ENCODE data around the gene ZCCHC4. TPM values are rescaled to one million over a fixed set of nuclear protein-coding genes. Genes with fewer than 3 reads are reported as not detected.

ZCCHC4 gene
- polyA plus RNA-seq, 1 of the 3 experiments (the other 2 are of a cell fraction), result 4.8 TPM

DNA sequence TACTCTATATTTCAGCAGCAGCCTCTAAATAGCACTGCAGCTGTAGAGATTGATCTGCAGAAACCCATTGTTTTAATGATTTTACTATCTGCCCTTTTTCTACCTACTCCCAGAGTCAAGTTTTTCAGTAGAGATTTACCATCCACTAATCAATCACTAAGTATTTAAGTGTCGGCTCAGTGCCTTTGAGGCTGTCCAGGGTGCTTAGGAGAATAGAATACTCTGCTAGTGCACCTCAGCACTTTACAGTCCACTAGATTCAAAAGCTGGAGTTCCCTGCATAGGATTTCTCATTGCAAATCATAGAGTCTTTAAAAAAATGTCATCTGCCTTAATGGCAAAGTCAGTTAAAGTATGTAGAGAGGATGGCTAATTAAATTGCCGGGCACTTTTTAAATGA lies 34.9 kb downstream of the ZCCHC4 start:
- no peak overlapping the region for H3K4me2 ChIP-seq
- 90% methylated on average over 2 of the region's 2 CpGs for WGBS (ENCODE audit: low lambda C conversion rate)
- no peak overlapping the region for H3K9ac ChIP-seq
- TF ChIP-seq, protein P1, sequence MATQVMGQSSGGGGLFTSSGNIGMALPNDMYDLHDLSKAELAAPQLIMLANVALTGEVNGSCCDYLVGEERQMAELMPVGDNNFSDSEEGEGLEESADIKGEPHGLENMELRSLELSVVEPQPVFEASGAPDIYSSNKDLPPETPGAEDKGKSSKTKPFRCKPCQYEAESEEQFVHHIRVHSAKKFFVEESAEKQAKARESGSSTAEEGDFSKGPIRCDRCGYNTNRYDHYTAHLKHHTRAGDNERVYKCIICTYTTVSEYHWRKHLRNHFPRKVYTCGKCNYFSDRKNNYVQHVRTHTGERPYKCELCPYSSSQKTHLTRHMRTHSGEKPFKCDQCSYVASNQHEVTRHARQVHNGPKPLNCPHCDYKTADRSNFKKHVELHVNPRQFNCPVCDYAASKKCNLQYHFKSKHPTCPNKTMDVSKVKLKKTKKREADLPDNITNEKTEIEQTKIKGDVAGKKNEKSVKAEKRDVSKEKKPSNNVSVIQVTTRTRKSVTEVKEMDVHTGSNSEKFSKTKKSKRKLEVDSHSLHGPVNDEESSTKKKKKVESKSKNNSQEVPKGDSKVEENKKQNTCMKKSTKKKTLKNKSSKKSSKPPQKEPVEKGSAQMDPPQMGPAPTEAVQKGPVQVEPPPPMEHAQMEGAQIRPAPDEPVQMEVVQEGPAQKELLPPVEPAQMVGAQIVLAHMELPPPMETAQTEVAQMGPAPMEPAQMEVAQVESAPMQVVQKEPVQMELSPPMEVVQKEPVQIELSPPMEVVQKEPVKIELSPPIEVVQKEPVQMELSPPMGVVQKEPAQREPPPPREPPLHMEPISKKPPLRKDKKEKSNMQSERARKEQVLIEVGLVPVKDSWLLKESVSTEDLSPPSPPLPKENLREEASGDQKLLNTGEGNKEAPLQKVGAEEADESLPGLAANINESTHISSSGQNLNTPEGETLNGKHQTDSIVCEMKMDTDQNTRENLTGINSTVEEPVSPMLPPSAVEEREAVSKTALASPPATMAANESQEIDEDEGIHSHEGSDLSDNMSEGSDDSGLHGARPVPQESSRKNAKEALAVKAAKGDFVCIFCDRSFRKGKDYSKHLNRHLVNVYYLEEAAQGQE (IDR thresholded peaks at IDR 0.05; ENCODE audit: low read depth, low read length), result peak; percentile 59; the same call in 1 of the 2 replicates
- no peak for TF ChIP-seq NRF1 (IDR thresholded peaks at IDR 0.05; ENCODE audit: low read depth, low read length)
- no peak for TF ChIP-seq GATA2 (CRISPR knock-in tag; IDR thresholded peaks at IDR 0.05)
- no peak for TF ChIP-seq FOSL2 (IDR thresholded peaks at IDR 0.05; ENCODE audit: borderline replicate concordance, low read depth)
- no peak for TF ChIP-seq TCF12 (IDR thresholded peaks at IDR 0.05)
- TF ChIP-seq GABPA (IDR thresholded peaks at IDR 0.05; ENCODE audit: low read depth), result no peak
- peaks cover 0 to 6% of the 10 kb centered on the region in 2 experiments; a peak in 1 of 4 replicates for H3K4me1 ChIP-seq (ENCODE audit: control insufficient read depth in 1 of 2, insufficient read depth in 2 of 2, low read depth in 1 of 2, low read length in 1 of 2)
- H3K9me3 ChIP-seq, result no peaks in the 10 kb centered on the region
- no peaks in the 10 kb centered on the region for H3K27me3 ChIP-seq (ENCODE audit: insufficient read depth)
- no peak for DNase-seq
- CTCF ChIA-PET, result interaction anchor here (0.7 to 1.4 kb wide), 2 partner anchors 20 to 871 kb away, joined by 3 to 5 read pairs; no protein-coding TSS in a partner anchor
- H2AFZ ChIP-seq (ENCODE audit: low read depth), result no peak overlapping the region
- no peaks in the 10 kb centered on the region for H3K36me3 ChIP-seq (replicated peaks in 1 of 2; ENCODE audit: control insufficient read depth in 1 of 2, insufficient read depth in 2 of 2, low read length in 1 of 2)
- H3K4me3 ChIP-seq (ENCODE audit: low read depth in 2 of 2, low read length in 1 of 2), result no peak overlapping the region
- POLR2A ChIA-PET, result no interaction called here
- no peaks in the 10 kb centered on the region for H4K20me1 ChIP-seq (ENCODE audit: insufficient read depth)
- no peak overlapping the region for H3K27ac ChIP-seq (ENCODE audit: low read depth in 2 of 2, low read length in 1 of 2)
- no peaks in the 10 kb centered on the region for H3K9me2 ChIP-seq
- no peaks in the 10 kb centered on the region for H3F3A ChIP-seq (replicated peaks; ENCODE audit: insufficient read depth)
- no peaks in the 10 kb centered on the region for H3K79me2 ChIP-seq (ENCODE audit: insufficient read depth)

DNA sequence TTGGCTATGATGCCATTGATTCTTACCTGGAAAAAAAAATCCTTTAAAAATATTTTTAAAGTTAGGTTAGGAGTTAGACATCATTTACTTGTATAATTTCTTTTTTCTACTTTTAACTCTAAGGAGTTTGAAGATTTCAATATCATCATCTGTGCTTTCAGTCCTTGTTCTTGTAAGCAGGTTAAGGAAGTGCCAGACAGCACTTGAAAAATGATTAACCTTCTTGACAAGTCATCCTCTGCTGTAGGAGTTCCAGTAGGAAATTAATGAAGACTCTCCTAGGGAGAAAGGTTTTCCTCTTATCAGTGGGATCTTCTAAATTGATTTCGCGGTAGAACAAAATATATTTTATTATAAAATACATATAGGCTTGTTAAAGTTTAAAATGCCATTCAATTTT lies 35.4 kb downstream of the ZCCHC4 start:
- ChIA-PET POLR2A (no interaction called here), CTCF (interaction anchor here (0.8 to 1.4 kb wide), 2 partner anchors 19 to 23 kb away, joined by 3 to 5 read pairs; no protein-coding TSS in a partner anchor)
- Histone ChIP-seq H3K9ac (no peak overlapping the region), H3K36me3 (replicated peaks in 1 of 2; ENCODE audit: control insufficient read depth in 1 of 2, insufficient read depth in 2 of 2, low read length in 1 of 2) (peaks cover 0 to 3% of the 10 kb centered on the region in 2 experiments), H3F3A (replicated peaks; ENCODE audit: insufficient read depth) (no peaks in the 10 kb centered on the region), H3K27ac (ENCODE audit: low read depth in 2 of 2, low read length in 1 of 2) (no peak overlapping the region), H4K20me1 (ENCODE audit: insufficient read depth) (no peaks in the 10 kb centered on the region), H3K4me2 (no peak overlapping the region), H2AFZ (ENCODE audit: low read depth) (no peak overlapping the region), H3K27me3 (ENCODE audit: insufficient read depth) (no peaks in the 10 kb centered on the region), H3K4me3 (ENCODE audit: low read depth in 2 of 2, low read length in 1 of 2) (no peak overlapping the region), H3K4me1 (ENCODE audit: control insufficient read depth in 1 of 2, insufficient read depth in 2 of 2, low read depth in 1 of 2, low read length in 1 of 2) (peaks cover 0 to 6% of the 10 kb centered on the region in 2 experiments; a peak in 1 of 4 replicates), H3K79me2 (ENCODE audit: insufficient read depth) (no peaks in the 10 kb centered on the region), H3K9me3 (no peaks in the 10 kb centered on the region), H3K9me2 (no peaks in the 10 kb centered on the region)
- DNase-seq, result no peak
- TF ChIP-seq, protein P2, sequence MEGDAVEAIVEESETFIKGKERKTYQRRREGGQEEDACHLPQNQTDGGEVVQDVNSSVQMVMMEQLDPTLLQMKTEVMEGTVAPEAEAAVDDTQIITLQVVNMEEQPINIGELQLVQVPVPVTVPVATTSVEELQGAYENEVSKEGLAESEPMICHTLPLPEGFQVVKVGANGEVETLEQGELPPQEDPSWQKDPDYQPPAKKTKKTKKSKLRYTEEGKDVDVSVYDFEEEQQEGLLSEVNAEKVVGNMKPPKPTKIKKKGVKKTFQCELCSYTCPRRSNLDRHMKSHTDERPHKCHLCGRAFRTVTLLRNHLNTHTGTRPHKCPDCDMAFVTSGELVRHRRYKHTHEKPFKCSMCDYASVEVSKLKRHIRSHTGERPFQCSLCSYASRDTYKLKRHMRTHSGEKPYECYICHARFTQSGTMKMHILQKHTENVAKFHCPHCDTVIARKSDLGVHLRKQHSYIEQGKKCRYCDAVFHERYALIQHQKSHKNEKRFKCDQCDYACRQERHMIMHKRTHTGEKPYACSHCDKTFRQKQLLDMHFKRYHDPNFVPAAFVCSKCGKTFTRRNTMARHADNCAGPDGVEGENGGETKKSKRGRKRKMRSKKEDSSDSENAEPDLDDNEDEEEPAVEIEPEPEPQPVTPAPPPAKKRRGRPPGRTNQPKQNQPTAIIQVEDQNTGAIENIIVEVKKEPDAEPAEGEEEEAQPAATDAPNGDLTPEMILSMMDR (IDR thresholded peaks at IDR 0.05), result no peak
- no peak for TF ChIP-seq RFX5 (IDR thresholded peaks at IDR 0.05; ENCODE audit: low read length)
- TF ChIP-seq, protein P3, sequence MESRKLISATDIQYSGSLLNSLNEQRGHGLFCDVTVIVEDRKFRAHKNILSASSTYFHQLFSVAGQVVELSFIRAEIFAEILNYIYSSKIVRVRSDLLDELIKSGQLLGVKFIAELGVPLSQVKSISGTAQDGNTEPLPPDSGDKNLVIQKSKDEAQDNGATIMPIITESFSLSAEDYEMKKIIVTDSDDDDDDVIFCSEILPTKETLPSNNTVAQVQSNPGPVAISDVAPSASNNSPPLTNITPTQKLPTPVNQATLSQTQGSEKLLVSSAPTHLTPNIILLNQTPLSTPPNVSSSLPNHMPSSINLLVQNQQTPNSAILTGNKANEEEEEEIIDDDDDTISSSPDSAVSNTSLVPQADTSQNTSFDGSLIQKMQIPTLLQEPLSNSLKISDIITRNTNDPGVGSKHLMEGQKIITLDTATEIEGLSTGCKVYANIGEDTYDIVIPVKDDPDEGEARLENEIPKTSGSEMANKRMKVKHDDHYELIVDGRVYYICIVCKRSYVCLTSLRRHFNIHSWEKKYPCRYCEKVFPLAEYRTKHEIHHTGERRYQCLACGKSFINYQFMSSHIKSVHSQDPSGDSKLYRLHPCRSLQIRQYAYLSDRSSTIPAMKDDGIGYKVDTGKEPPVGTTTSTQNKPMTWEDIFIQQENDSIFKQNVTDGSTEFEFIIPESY (IDR thresholded peaks at IDR 0.05; ENCODE audit: borderline replicate concordance, low read depth), result no peak
- WGBS (ENCODE audit: low lambda C conversion rate), result 71% methylated on average over 2 of the region's 2 CpGs
